HEK293T (cell line): ENCODE data around the gene PCDHAC1.

Experiments
- BHLHE40 ChIP-seq: fragments of 450-650 bp; IDR thresholded peaks from 2 replicates; pipeline ENCODE4 v1.6.1; 2016; ENCODE audit warnings: mild to moderate bottlenecking, moderate library complexity, borderline replicate concordance
- CTBP1 ChIP-seq: fragments of 450-650 bp; IDR thresholded peaks from 2 replicates; pipeline ENCODE4 v1.6.1; 2016; ENCODE audit warnings: borderline replicate concordance
- ELF4 ChIP-seq: fragments of 450-650 bp; IDR thresholded peaks from 2 replicates; pipeline ENCODE4 v1.6.1; 2017; ENCODE audit warnings: antibody characterized with exemption
- FOXA1 ChIP-seq: fragments of 450-650 bp; IDR thresholded peaks from 2 replicates; pipeline ENCODE4 v1.6.1; 2016; ENCODE audit warnings: mild to moderate bottlenecking
- FOXK2 ChIP-seq: fragments of 450-650 bp; IDR thresholded peaks from 2 replicates; pipeline ENCODE4 v1.6.1; 2016; ENCODE audit warnings: mild to moderate bottlenecking
- HDGF ChIP-seq: fragments of 450-650 bp; IDR thresholded peaks from 2 replicates; pipeline ENCODE4 v1.6.1; 2017; ENCODE audit warnings: antibody characterized with exemption, borderline replicate concordance
- LEF1 ChIP-seq: fragments of 450-650 bp; IDR thresholded peaks from 2 replicates; pipeline ENCODE4 v1.6.1; 2017; ENCODE audit warnings: mild to moderate bottlenecking, borderline replicate concordance
- SP1 ChIP-seq: fragments of 450-650 bp; IDR thresholded peaks from 2 replicates; pipeline ENCODE4 v1.6.1; 2017
- TARDBP ChIP-seq: fragments of 450-650 bp; IDR thresholded peaks from 2 replicates; pipeline ENCODE4 v1.6.1; 2016

GRCh38 chr5:140969880-140970279, 43.8 kb downstream of the PCDHAC1 start:
- no peak for TF ChIP-seq CTBP1
- no peak for TF ChIP-seq SP1
- no peak for TF ChIP-seq FOXA1
- TF ChIP-seq TARDBP = no peak
- TF ChIP-seq HDGF = no peak
- TF ChIP-seq FOXK2 = no peak
- TF ChIP-seq BHLHE40 = no peak
- TF ChIP-seq LEF1 = no peak
- no peak for TF ChIP-seq ELF4
